Neural crest cell (in vitro differentiated cells): ENCODE data around the gene C11orf97. TPM values are rescaled to one million over a fixed set of nuclear protein-coding genes. Genes with fewer than 3 reads are reported as not detected.

Experiments
- DNase-seq: peaks from one replicate; pipeline ENCODE4 v3.0.0; 2021; ENCODE audit warnings: low read depth, mixed read lengths, low spot score
- H3K27ac Mint-ChIP-seq: one replicate; pipeline ENCODE4 v1.8.0; 2021; ENCODE audit warnings: mild to moderate bottlenecking, mixed read lengths; ENCODE audit not compliant: unreplicated experiment
- H3K27me3 Mint-ChIP-seq: 2 replicates; pipeline ENCODE4 v1.8.0; 2021; ENCODE audit warnings: low read depth, mild to moderate bottlenecking, mixed read lengths
- H3K36me3 Mint-ChIP-seq: 2 replicates; pipeline ENCODE4 v1.8.0; 2021; ENCODE audit warnings: low read depth, mild to moderate bottlenecking, mixed read lengths
- H3K4me1 Mint-ChIP-seq: 2 replicates; pipeline ENCODE4 v1.8.0; 2021; ENCODE audit warnings: mixed read lengths
- H3K4me3 Mint-ChIP-seq: one replicate; pipeline ENCODE4 v1.8.0; 2021; ENCODE audit warnings: mild to moderate bottlenecking, mixed read lengths
- H3K9me3 Mint-ChIP-seq: 2 replicates; pipeline ENCODE4 v1.8.0; 2021; ENCODE audit warnings: mixed read lengths
- CTCF ChIP-seq: fragments of 200-600 bp; sonication (generic); conservative IDR thresholded peaks from 2 replicates; pipeline ENCODE4 v1.5.0; 2021; ENCODE audit warnings: antibody characterized with exemption, mild to moderate bottlenecking
- total RNA-seq: library from RNA; stranded (reverse); gene quantifications from 2 replicates; pipeline ENCODE4 v1.2.1, GENCODE V29; 2021

C11orf97 gene
- total RNA-seq, 1 donor from 2014 or later, result not detected

DNA sequence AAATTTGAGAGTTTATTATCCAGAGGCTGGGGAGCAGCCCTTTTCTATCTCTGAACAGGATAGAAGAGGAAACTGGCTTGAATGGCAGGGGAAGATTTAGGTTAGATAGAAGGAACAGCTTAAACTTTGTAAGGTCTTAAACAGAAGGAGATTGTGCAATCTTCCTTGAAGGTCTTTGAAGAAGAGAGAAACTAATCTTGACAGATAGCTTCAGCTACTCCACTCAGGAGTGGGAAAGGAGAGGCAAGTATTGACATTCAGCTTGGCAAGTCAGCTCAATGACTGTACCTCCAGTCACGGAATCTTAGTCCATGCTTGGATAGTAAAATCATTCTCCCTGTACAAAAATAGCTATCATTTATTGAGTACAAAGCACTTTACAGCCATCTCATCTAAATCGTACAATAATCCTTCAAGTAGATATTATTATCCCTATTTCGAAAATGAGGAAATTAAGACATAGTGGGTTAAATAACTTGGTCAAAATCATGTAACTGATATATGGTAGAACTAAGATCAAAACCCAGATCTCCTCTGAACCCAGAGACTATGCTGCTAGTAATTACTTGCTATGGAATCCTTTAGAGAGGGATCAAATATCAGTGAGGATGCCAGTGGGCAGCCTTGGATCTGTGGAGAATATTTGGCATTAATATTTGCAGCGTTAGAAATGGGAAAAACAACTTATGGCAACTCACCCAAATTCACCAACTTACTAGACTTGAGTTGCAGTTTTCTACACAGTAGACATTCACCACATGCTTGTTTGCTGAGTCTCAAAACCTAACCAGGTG is 14.6 kb downstream of the C11orf97 start:
- no peaks in the 10 kb centered on the region for H3K36me3 Mint-ChIP-seq
- DNase-seq, result no peak
- H3K27ac Mint-ChIP-seq, result no peak overlapping the region
- H3K9me3 Mint-ChIP-seq, result peaks cover 2% of the 10 kb centered on the region
- H3K4me1 Mint-ChIP-seq, result no peaks in the 10 kb centered on the region
- no peak overlapping the region for H3K4me3 Mint-ChIP-seq
- peaks cover 8% of the 10 kb centered on the region for H3K27me3 Mint-ChIP-seq
- no peak for TF ChIP-seq CTCF

GRCh38 chr11:94528551-94528950 is 16.3 kb downstream of the C11orf97 start:
- no peak for TF ChIP-seq CTCF
- no peak overlapping the region for H3K27ac Mint-ChIP-seq
- no peaks in the 10 kb centered on the region for H3K4me1 Mint-ChIP-seq
- H3K9me3 Mint-ChIP-seq, result peaks cover 2% of the 10 kb centered on the region
- H3K4me3 Mint-ChIP-seq, result no peak overlapping the region
- peaks cover 8% of the 10 kb centered on the region for H3K27me3 Mint-ChIP-seq
- no peak for DNase-seq
- H3K36me3 Mint-ChIP-seq, result no peaks in the 10 kb centered on the region

- Mint-ChIP-seq H3K36me3 (no peaks in the 10 kb centered on the region), H3K27ac (no peak overlapping the region), H3K27me3 (peaks cover 4% of the 10 kb centered on the region), H3K4me3 (no peak overlapping the region), H3K4me1 (no peaks in the 10 kb centered on the region), H3K9me3 (peaks cover 2% of the 10 kb centered on the region)
- DNase-seq, result no peak
- TF ChIP-seq CTCF, result no peak
Measured at GRCh38 chr11:94532211-94532610, 19.9 kb downstream of the C11orf97 start.

- H3K9me3 Mint-ChIP-seq, result peaks cover 2% of the 10 kb centered on the region
- H3K4me1 Mint-ChIP-seq, result no peaks in the 10 kb centered on the region
Measured at GRCh38 chr11:94533206-94533605, 20.9 kb downstream of the C11orf97 start.

More at GRCh38 chr11:94533206-94533605, 20.9 kb downstream of the C11orf97 start:
- DNase-seq, result no peak
- H3K4me3 Mint-ChIP-seq, result no peak overlapping the region
- no peak overlapping the region for H3K27ac Mint-ChIP-seq
- H3K27me3 Mint-ChIP-seq, result peaks cover 4% of the 10 kb centered on the region
- TF ChIP-seq CTCF, result no peak
- H3K36me3 Mint-ChIP-seq, result no peaks in the 10 kb centered on the region
